T-cell (primary cell): Measurements from ENCODE around the gene UVSSA. TPM values are rescaled to one million over a fixed set of nuclear protein-coding genes. Genes with fewer than 3 reads are reported as not detected.

ENCODE experiments used
- ATAC-seq, 4 experiments: fragments of 200-7000 bp in 3 of 4; fragments of 150-1000 bp in 1 of 4; cut with Tn5 transposase; replicated peaks in 1 of 4; 1 replicate in 3 of 4; 2 replicates in 1 of 4; pipeline ENCODE4 v1.10.0; 2021; ENCODE audit warnings: moderate library complexity in 3 of 4, mild to moderate bottlenecking in 2 of 4, moderate number of reproducible peaks in 1 of 4
- CTCF ChIA-PET, 2 donors: fragments of 300-600 bp; sonication (Branson Sonifier 250); formaldehyde crosslinking; loops; one replicate each; lab custom pipeline; 2022; ENCODE audit warnings: antibody characterized with exemption in 2 of 2; lab: Charles Lee
- POLR2A ChIA-PET, 2 donors: fragments of 300-600 bp; sonication (Branson Sonifier 250); formaldehyde crosslinking; loops; one replicate each; lab custom pipeline; 2022; ENCODE audit warnings: antibody characterized with exemption in 2 of 2; lab: Charles Lee
- DNase-seq, 35 experiments: peaks; one replicate each; pipeline versions ENCODE4 v3.0.0 to v3.0.0-alpha.2; 2013 to 2023
- H3K27ac ChIP-seq: one replicate; pipeline ENCODE4 v1.5.1; 2013; ENCODE audit warnings: low read length
- H3K27me3 ChIP-seq, 2 experiments: replicated peaks in 1 of 2; 1 replicate in 1 of 2; 2 replicates in 1 of 2; pipeline versions ENCODE4 v1.6.1 to v1.7.0; 2013; ENCODE audit warnings: low read length in 1 of 2, mixed read lengths in 1 of 2; ENCODE audit not compliant: control insufficient read depth in 2 of 2, insufficient read depth in 2 of 2; ENCODE audit errors: extremely low read depth in 1 of 2
- H3K36me3 ChIP-seq, 2 donors: 1 replicate in 1 of 2; 2 replicates in 1 of 2; pipeline versions ENCODE4 v1.6.1 to v1.7.0; 2013; ENCODE audit warnings: low read length in 1 of 2; ENCODE audit not compliant: control insufficient read depth in 2 of 2, insufficient read depth in 1 of 2; ENCODE audit errors: extremely low read depth in 1 of 2
- H3K4me1 ChIP-seq, 2 experiments: 1 replicate in 1 of 2; 2 replicates in 1 of 2; pipeline versions ENCODE4 v1.6.1 to v1.7.0; 2013; ENCODE audit warnings: low read length in 2 of 2, mixed read lengths in 1 of 2; ENCODE audit not compliant: insufficient read depth in 2 of 2, control insufficient read depth in 1 of 2; ENCODE audit errors: extremely low read depth in 1 of 2
- H3K4me3 ChIP-seq, 2 donors: 1 replicate in 1 of 2; 2 replicates in 1 of 2; pipeline versions ENCODE4 v1.5.1 to v1.7.0; 2013; ENCODE audit warnings: mild to moderate bottlenecking in 2 of 2, low read length in 1 of 2, moderate library complexity in 1 of 2; ENCODE audit not compliant: control insufficient read depth in 1 of 2; ENCODE audit errors: extremely low read depth in 1 of 2
- H3K9me3 ChIP-seq: 2 replicates; pipeline ENCODE4 v1.7.0; 2013
- H3K27ac Mint-ChIP-seq, 2 donors: one replicate each; pipeline ENCODE4 v1.8.0; 2020 to 2021; ENCODE audit warnings: mild to moderate bottlenecking in 2 of 2, mixed read lengths in 2 of 2
- H3K27me3 Mint-ChIP-seq, 2 donors: one replicate each; pipeline ENCODE4 v1.8.0; 2021 to 2022; ENCODE audit warnings: mixed read lengths in 2 of 2
- H3K36me3 Mint-ChIP-seq: one replicate; pipeline ENCODE4 v1.8.0; 2021; ENCODE audit warnings: mixed read lengths
- H3K4me1 Mint-ChIP-seq, 3 donors: one replicate each; pipeline ENCODE4 v1.8.0; 2020 to 2022; ENCODE audit warnings: mixed read lengths in 3 of 3, mild to moderate bottlenecking in 1 of 3
- H3K4me3 Mint-ChIP-seq, 3 donors: one replicate each; pipeline ENCODE4 v1.8.0; 2020 to 2022; ENCODE audit warnings: mild to moderate bottlenecking in 3 of 3, mixed read lengths in 3 of 3, moderate library complexity in 3 of 3
- H3K9me3 Mint-ChIP-seq, 3 donors: one replicate each; pipeline ENCODE4 v1.8.0; 2020 to 2022; ENCODE audit warnings: mixed read lengths in 3 of 3
- WGBS: methylation state at CpG from one replicate; pipeline ENCODE4 v1.1.5; 2013; ENCODE audit warnings: missing lambda C conversion rate; ENCODE audit not compliant: insufficient coverage; 5-methylcytosine and 5-hydroxymethylcytosine counted together
- total RNA-seq, 35 experiments: library from RNA in 6 of 35; stranded (reverse) in 6 of 35; fragments of 120-200 nt in 1 of 35; gene quantifications; one replicate each; pipeline versions ENCODE4 v1.2.1 to v1.2.4 and lab custom pipeline; 2013 to 2026

Gene UVSSA
- total RNA-seq, 5 donors from 2014 or later (not counting 1 experiment from before 2014, with no cell fraction given): 39.9 to 53.7 (median 42.7) TPM

DNA sequence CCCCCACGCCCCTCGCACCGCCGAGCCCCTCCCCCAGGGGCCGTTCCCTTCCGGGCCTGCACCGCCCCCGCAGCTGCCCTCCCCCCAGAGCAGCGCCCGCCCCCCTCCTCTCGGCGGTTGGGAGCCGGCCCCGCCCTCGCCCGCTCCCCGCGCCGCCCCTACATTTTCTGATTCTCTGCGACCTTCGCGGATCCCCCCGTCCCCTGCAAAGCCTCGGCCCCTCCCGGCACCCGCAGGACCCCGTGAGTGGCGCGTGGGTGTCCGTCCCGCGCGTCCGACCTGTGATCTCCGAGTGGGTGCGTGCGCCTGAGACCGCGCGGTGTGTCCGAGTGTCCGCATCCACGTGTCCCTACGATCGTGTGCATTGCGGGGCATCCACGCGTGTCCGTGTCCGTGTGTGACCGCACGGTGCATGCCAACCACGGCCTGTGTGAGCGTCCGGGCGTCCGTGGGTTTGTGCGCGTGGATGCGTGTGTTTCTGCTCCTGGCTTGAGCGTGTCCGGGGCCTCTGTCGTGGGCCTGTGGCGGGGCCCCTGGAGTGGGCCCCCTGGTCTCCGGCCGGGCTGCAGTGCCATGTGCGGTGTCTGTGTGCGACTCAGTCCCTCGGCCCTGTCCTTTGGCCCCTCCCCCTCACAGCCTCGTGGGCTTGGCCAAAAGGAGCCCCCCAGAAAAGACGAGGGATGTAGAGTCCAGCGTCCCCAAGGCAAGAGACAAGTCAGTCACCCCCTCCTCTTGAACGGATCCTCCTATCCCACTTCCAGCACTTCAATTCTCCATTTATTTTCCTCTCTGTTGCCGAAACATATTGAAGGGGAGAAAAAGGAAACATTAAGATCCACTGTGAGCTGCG, 68.0 kb downstream of the UVSSA start:
- H3K36me3 Mint-ChIP-seq: no peaks in the 10 kb centered on the region
- H3K4me1 Mint-ChIP-seq: peaks cover 0 to 7% (median 6%) of the 10 kb centered on the region in 3 donors
- Histone ChIP-seq H3K27me3 (peaks cover 9 to 82% of the 10 kb centered on the region in 2 experiments), H3K9me3 (no peaks in the 10 kb centered on the region), H3K36me3 (no peaks in the 10 kb centered on the region), H3K4me3 (no peak overlapping the region), H3K27ac (no peak overlapping the region), H3K4me1 (no peaks in the 10 kb centered on the region)
- H3K27me3 Mint-ChIP-seq: peaks cover 40 to 74% of the 10 kb centered on the region in 2 donors
- peak overlapping the region in 1 of 3 donors; percentile 37 for H3K4me3 Mint-ChIP-seq
- POLR2A ChIA-PET: no interaction called here
- peak in 2 of 35 experiments; percentile 1 to 7 for DNase-seq
- CTCF ChIA-PET: no interaction called here
- ATAC-seq: no peak
- H3K9me3 Mint-ChIP-seq: no peaks in the 10 kb centered on the region
- WGBS: 63% methylated on average over 52 of the region's 75 CpGs
- H3K27ac Mint-ChIP-seq: peak overlapping the region in 1 of 2 donors; percentile 19

GRCh38 chr4:1415681-1415981, 68.6 kb downstream of the UVSSA start:
- Mint-ChIP-seq H3K27me3 (peaks cover 42 to 76% of the 10 kb centered on the region in 2 donors), H3K36me3 (no peaks in the 10 kb centered on the region), H3K9me3 (no peaks in the 10 kb centered on the region), H3K4me1 (peaks cover 0 to 7% (median 6%) of the 10 kb centered on the region in 3 donors), H3K27ac (peak overlapping the region in 1 of 2 donors; percentile 19), H3K4me3 (peak overlapping the region in 1 of 3 donors; percentile 37)
- DNase-seq (no peak), ATAC-seq (no peak)
- Histone ChIP-seq H3K4me3 (no peak overlapping the region), H3K27me3 (peaks cover 9 to 76% of the 10 kb centered on the region in 2 experiments), H3K36me3 (no peaks in the 10 kb centered on the region), H3K27ac (no peak overlapping the region), H3K4me1 (no peaks in the 10 kb centered on the region), H3K9me3 (no peaks in the 10 kb centered on the region)
- ChIA-PET POLR2A (no interaction called here), CTCF (no interaction called here)
- 85% methylated on average over 5 of the region's 13 CpGs for WGBS

DNA sequence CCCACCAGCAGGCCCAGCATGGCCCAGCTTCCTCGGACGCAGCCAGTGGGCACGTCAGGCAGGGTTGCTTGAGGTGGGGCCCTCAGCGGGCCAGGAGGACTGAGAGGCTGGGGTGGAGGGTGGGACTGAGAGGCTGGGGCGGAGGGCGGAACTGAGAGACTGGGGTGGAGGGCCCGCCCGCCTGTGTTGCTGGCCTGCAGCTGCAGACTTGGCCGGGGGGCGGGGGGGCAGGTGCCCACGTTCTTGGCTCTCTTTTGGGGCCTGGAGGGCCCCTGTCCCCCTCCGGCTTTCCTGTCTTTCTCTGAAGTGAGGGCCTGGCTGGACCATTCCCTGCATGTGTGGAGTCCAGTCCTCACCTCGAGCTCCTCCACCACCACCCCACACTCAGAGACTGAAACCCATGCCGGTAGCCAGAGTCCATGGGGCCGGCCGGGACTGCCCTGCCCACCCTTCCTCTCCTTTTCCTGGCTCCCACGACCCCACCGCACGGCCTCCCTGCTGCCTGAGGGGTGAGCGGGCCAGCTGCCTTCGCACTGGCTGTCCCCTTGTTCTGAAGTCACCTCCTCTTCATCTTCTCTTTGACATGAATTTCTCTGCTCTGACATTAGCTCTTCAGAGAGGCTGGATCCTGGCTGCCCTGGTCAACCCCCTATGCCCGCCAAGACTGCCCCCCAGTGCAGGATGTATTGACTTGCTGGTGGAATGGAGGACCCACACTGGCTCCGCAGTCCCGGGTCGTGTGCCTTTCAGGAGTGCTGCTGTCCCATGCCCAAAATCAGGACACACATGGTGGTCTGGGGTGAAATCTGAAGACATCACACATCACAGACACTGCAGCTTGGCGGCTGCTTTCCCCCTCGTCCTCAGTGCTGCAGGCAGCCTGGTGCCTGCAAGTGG, 69.3 kb downstream of the UVSSA start:
- Mint-ChIP-seq H3K36me3 (no peaks in the 10 kb centered on the region), H3K9me3 (no peaks in the 10 kb centered on the region), H3K4me3 (peak overlapping the region in 1 of 3 donors; percentile 51), H3K27me3 (peaks cover 44 to 71% of the 10 kb centered on the region in 2 donors), H3K4me1 (peaks cover 0 to 7% (median 6%) of the 10 kb centered on the region in 3 donors), H3K27ac (no peak overlapping the region)
- H3K27me3 ChIP-seq: peaks cover 9 to 70% of the 10 kb centered on the region in 2 experiments
- H3K36me3 ChIP-seq: no peaks in the 10 kb centered on the region
- ATAC-seq: peak in 1 of 4 experiments; percentile 15
- POLR2A ChIA-PET: no interaction called here
- H3K4me1 ChIP-seq: no peaks in the 10 kb centered on the region
- CTCF ChIA-PET: no interaction called here
- 56% methylated on average over 19 of the region's 27 CpGs for WGBS
- H3K4me3 ChIP-seq: no peak overlapping the region
- H3K27ac ChIP-seq: no peak overlapping the region
- H3K9me3 ChIP-seq: no peaks in the 10 kb centered on the region
- DNase-seq: peak in 2 of 35 experiments; percentile 2 to 4

DNA sequence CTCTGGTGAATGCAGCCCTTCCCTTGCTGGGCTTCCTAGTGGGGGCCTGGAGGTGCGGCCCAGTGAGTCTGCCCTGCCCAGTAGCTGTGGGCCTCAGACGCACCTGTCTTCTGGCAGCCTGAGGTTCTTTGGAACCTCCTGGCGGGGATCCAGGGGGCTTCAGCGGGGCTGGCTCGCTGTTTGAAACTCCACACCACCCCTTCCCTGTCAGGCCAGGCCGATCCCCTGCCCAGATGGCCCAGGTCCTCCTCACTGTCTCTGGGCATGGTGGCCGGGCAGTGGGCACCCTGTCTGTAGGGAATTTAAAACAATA, 69.9 kb downstream of the UVSSA start:
- no peaks in the 10 kb centered on the region for H3K4me1 ChIP-seq
- Mint-ChIP-seq H3K27ac (no peak overlapping the region), H3K4me1 (peaks cover 0 to 7% (median 6%) of the 10 kb centered on the region in 3 donors), H3K27me3 (peaks cover 38 to 68% of the 10 kb centered on the region in 2 donors), H3K4me3 (no peak overlapping the region), H3K9me3 (no peaks in the 10 kb centered on the region), H3K36me3 (no peaks in the 10 kb centered on the region)
- no peak for ATAC-seq
- ChIA-PET POLR2A (no interaction called here), CTCF (no interaction called here)
- H3K27me3 ChIP-seq: peaks cover 9 to 64% of the 10 kb centered on the region in 2 experiments
- 55% methylated on average over 2 of the region's 7 CpGs for WGBS
- no peak for DNase-seq
- H3K4me3 ChIP-seq: no peak overlapping the region
- H3K36me3 ChIP-seq: no peaks in the 10 kb centered on the region
- H3K9me3 ChIP-seq: no peaks in the 10 kb centered on the region
- no peak overlapping the region for H3K27ac ChIP-seq

DNA sequence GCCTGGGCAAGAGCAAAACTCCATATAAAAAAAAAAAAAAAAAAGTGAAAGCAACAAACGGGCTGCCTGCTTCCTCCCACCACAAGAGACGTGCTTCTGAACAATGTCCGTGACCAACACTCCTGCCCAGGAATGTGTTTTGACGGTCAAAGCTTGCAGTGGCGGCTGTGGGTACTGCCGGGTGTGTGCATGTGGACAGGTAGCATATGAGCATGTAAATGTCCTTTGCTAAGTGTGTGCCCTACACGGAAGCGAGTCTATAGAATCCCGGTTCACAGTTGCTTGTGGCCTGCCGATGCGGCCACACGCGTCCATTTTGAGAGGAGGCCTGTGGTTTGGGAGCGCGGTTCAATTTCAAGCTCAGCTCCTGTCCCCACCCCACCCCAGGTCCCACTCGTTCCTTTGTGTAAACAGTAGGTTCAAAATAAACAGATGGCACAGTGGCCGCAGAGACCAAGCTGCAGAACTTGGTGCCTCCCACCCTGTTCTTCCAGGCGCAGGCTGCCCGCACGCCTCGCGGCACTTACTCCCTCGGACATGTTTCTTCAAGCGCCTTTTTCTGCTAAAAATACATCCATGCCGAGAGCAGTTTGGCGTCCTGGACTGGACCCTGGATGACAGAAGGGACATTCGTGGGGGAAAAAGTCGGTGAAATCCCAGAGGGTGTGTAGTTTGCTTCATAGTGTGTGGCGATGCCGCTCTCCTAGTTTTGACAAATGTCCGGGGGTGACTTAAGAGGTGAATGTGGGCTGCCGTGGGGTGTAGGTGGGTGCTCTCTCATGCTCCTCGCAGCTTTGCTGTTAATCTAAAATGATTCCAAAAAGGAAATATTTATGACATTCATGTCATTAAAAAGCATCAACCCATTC, 70.7 kb downstream of the UVSSA start:
- H3K36me3 ChIP-seq: no peaks in the 10 kb centered on the region
- POLR2A ChIA-PET: no interaction called here
- 91% methylated on average over 23 of the region's 33 CpGs for WGBS
- CTCF ChIA-PET: no interaction called here
- H3K27ac Mint-ChIP-seq: no peak overlapping the region
- no peaks in the 10 kb centered on the region for H3K4me1 ChIP-seq
- peaks cover 34 to 62% of the 10 kb centered on the region in 2 donors for H3K27me3 Mint-ChIP-seq
- no peak overlapping the region for H3K27ac ChIP-seq
- DNase-seq (peak in 1 of 35 experiments; percentile 9), ATAC-seq (no peak)
- H3K36me3 Mint-ChIP-seq: no peaks in the 10 kb centered on the region
- H3K9me3 Mint-ChIP-seq: no peaks in the 10 kb centered on the region
- H3K4me1 Mint-ChIP-seq: peaks cover 0 to 7% (median 6%) of the 10 kb centered on the region in 3 donors
- no peak overlapping the region for H3K4me3 ChIP-seq
- H3K9me3 ChIP-seq: no peaks in the 10 kb centered on the region
- H3K4me3 Mint-ChIP-seq: no peak overlapping the region
- peaks cover 9 to 58% of the 10 kb centered on the region in 2 experiments for H3K27me3 ChIP-seq
